ENCODE results near the gene MAST4.

- TF ChIP-seq CTCF (optimal IDR thresholded peaks at IDR 0.05 in 1 of 3, IDR thresholded peaks at IDR 0.05 in 1 of 3, conservative IDR thresholded peaks at IDR 0.05 in 1 of 3; ENCODE audit: extremely low read depth in 1 of 3, insufficient read depth in 2 of 3, low read length in 3 of 3) (no peak), EZH2 (IDR thresholded peaks at IDR 0.05; ENCODE audit: low read length) (no peak)
Measured at GRCh38 chr5:66744040-66744439, 147.8 kb downstream of the MAST4 start.

All from keratinocyte (primary cell).